DND-41 (cell line): ENCODE data around the gene TMEM132D.
"Not testable (repeated sequence)": the region's sequence is repeated elsewhere in the genome, so short reads cannot be mapped to it uniquely, and the experiment has no call there.

Experiments
- ATAC-seq: fragments of 200-7000 bp; cut with Tn5 transposase; 3 replicates; pipeline ENCODE4 v1.9.1; 2021; ENCODE audit warnings: low read depth; ENCODE audit not compliant: insufficient read depth
- DNase-seq: peaks from one replicate; pipeline ENCODE4 v3.0.0-alpha.2; 2020
- H2AFZ ChIP-seq: 2 replicates; pipeline ENCODE4 v1.6.0; 2012; ENCODE audit warnings: low read depth, low read length
- H3K27ac ChIP-seq: 2 replicates; pipeline ENCODE4 v1.5.1; 2012; ENCODE audit warnings: low read length, inconsistent platforms
- H3K27me3 ChIP-seq: fragments of 200-600 bp; sonication (generic); 2 replicates; pipeline ENCODE4 v1.6.0; 2012; ENCODE audit warnings: low read length, mild to moderate bottlenecking, inconsistent platforms; ENCODE audit not compliant: insufficient read depth, poor library complexity
- H3K36me3 ChIP-seq: 2 replicates; pipeline ENCODE4 v1.5.1; 2012; ENCODE audit warnings: low read length, inconsistent platforms; ENCODE audit not compliant: insufficient read depth
- H3K4me1 ChIP-seq: 2 replicates; pipeline ENCODE4 v1.5.1; 2012; ENCODE audit warnings: mild to moderate bottlenecking, low read length; ENCODE audit not compliant: insufficient read depth
- H3K4me2 ChIP-seq: 2 replicates; pipeline ENCODE4 v1.6.0; 2012; ENCODE audit warnings: mild to moderate bottlenecking, moderate library complexity, low read length, inconsistent platforms; ENCODE audit not compliant: insufficient read depth
- H3K4me3 ChIP-seq, 2 experiments: fragments of 200-600 bp in 1 of 2; shearing (Covaris generic) in 1 of 2; 2 replicates each; pipeline ENCODE4 v1.5.1; 2012 to 2016; ENCODE audit warnings: inconsistent platforms in 2 of 2, low read length in 2 of 2, mild to moderate bottlenecking in 2 of 2, low read depth in 1 of 2, moderate library complexity in 1 of 2
- H3K79me2 ChIP-seq: 2 replicates; pipeline ENCODE4 v1.6.0; 2012; ENCODE audit warnings: low read length, inconsistent platforms; ENCODE audit not compliant: insufficient read depth
- H3K9ac ChIP-seq: 2 replicates; pipeline ENCODE4 v1.6.0; 2012; ENCODE audit warnings: low read depth, mild to moderate bottlenecking, inconsistent platforms, low read length, moderate library complexity
- H3K9me3 ChIP-seq: 2 replicates; pipeline ENCODE4 v1.5.1; 2012; ENCODE audit warnings: low read length, moderate library complexity, mild to moderate bottlenecking, inconsistent platforms; ENCODE audit not compliant: insufficient read depth, severe bottlenecking
- H4K20me1 ChIP-seq: 2 replicates; pipeline ENCODE4 v1.6.0; 2012; ENCODE audit warnings: low read length; ENCODE audit not compliant: insufficient read depth
- CTCF ChIP-seq: IDR thresholded peaks from 2 replicates; pipeline ENCODE4 v1.5.1; 2012; ENCODE audit warnings: borderline replicate concordance, low read length, moderate library complexity, mild to moderate bottlenecking; ENCODE audit not compliant: poor library complexity, severe bottlenecking; ENCODE audit errors: extremely low read depth
- EZH2 ChIP-seq: IDR thresholded peaks from 3 replicates; pipeline ENCODE4 v1.6.1; 2012; ENCODE audit warnings: borderline replicate concordance, low read depth, mild to moderate bottlenecking, moderate library complexity, low read length, inconsistent platforms; ENCODE audit not compliant: severe bottlenecking

Gene TMEM132D

GRCh38 chr12:129900306-129900705, 3.5 kb downstream of the TMEM132D start:
- H4K20me1 ChIP-seq: no peaks in the 10 kb centered on the region
- no peaks in the 10 kb centered on the region for H3K36me3 ChIP-seq
- no peak overlapping the region for H3K9ac ChIP-seq
- no peaks in the 10 kb centered on the region for H3K4me1 ChIP-seq
- no peaks in the 10 kb centered on the region for H3K27me3 ChIP-seq
- H3K79me2 ChIP-seq: no peaks in the 10 kb centered on the region
- H2AFZ ChIP-seq: no peak overlapping the region
- no peak for ATAC-seq
- no peak overlapping the region for H3K27ac ChIP-seq
- DNase-seq: no peak
- no peaks in the 10 kb centered on the region for H3K9me3 ChIP-seq
- H3K4me3 ChIP-seq: no peak overlapping the region
- TF ChIP-seq EZH2: no peak
- TF ChIP-seq CTCF: no peak
- H3K4me2 ChIP-seq: no peak overlapping the region

GRCh38 chr12:129899045-129899444, 4.8 kb downstream of the TMEM132D start:
- not testable (repeated sequence) for ATAC-seq, H3K27ac ChIP-seq, H4K20me1 ChIP-seq, H3K4me3 ChIP-seq, H3K27me3 ChIP-seq, H3K9ac ChIP-seq, H3K36me3 ChIP-seq, H3K4me1 ChIP-seq, H3K9me3 ChIP-seq, H2AFZ ChIP-seq, H3K4me2 ChIP-seq, H3K79me2 ChIP-seq, DNase-seq

GRCh38 chr12:129893691-129894090, 10.1 kb downstream of the TMEM132D start:
- Histone ChIP-seq H3K27ac (no peak overlapping the region), H3K9me3 (no peaks in the 10 kb centered on the region), H3K4me1 (no peaks in the 10 kb centered on the region), H3K4me3 (no peak overlapping the region), H3K36me3 (no peaks in the 10 kb centered on the region), H4K20me1 (no peaks in the 10 kb centered on the region), H3K9ac (no peak overlapping the region), H2AFZ (no peak overlapping the region), H3K4me2 (no peak overlapping the region), H3K27me3 (no peaks in the 10 kb centered on the region), H3K79me2 (no peaks in the 10 kb centered on the region)
- ATAC-seq: no peak
- TF ChIP-seq CTCF (no peak), EZH2 (no peak)
- DNase-seq: no peak

GRCh38 chr12:129887101-129887500, 16.7 kb downstream of the TMEM132D start:
- Histone ChIP-seq H3K36me3 (no peaks in the 10 kb centered on the region), H3K79me2 (no peaks in the 10 kb centered on the region), H4K20me1 (no peaks in the 10 kb centered on the region), H3K27ac (no peak overlapping the region), H3K27me3 (no peaks in the 10 kb centered on the region), H3K4me3 (no peak overlapping the region), H3K9me3 (no peaks in the 10 kb centered on the region), H2AFZ (no peak overlapping the region), H3K9ac (no peak overlapping the region), H3K4me2 (no peak overlapping the region), H3K4me1 (no peaks in the 10 kb centered on the region)
- no peak for TF ChIP-seq EZH2
- no peak for TF ChIP-seq CTCF
- DNase-seq (no peak), ATAC-seq (peak; percentile 48; the same call in 2 of the 3 replicates)
